ENCODE results near the gene TGFBR3. TPM values are rescaled to one million over a fixed set of nuclear protein-coding genes. Genes with fewer than 3 reads are reported as not detected.

Gene TGFBR3
- total and polyA plus RNA-seq, 8 donors, result 6.0 to 34.8 (median 21.4) TPM

DNA sequence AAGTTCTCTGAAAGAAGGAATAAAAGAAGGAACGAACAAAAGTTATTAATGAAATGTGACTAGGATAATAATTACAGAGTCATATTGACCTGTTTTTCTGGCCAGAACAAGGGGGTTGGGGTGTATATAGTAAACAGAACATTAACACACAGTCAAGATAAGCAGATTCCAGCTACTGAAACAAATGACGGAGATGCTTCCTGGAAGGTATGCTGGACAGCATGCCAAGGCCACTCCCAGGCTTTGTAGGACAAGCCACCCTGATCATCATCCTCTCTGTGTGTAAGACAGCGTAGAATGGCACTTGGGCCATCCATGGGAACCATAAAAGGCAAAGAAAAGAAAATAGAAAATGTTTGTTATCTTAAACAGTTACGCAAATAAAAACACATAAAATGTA lies 120.7 kb downstream of the TGFBR3 start:
- no peaks in the 10 kb centered on the region for H3K36me3 ChIP-seq
- no peak overlapping the region for H3K4me3 ChIP-seq
- H3K4me1 ChIP-seq, result peaks cover 10 to 31% (median 19%) of the 10 kb centered on the region in 3 donors
- TF ChIP-seq, protein P1, sequence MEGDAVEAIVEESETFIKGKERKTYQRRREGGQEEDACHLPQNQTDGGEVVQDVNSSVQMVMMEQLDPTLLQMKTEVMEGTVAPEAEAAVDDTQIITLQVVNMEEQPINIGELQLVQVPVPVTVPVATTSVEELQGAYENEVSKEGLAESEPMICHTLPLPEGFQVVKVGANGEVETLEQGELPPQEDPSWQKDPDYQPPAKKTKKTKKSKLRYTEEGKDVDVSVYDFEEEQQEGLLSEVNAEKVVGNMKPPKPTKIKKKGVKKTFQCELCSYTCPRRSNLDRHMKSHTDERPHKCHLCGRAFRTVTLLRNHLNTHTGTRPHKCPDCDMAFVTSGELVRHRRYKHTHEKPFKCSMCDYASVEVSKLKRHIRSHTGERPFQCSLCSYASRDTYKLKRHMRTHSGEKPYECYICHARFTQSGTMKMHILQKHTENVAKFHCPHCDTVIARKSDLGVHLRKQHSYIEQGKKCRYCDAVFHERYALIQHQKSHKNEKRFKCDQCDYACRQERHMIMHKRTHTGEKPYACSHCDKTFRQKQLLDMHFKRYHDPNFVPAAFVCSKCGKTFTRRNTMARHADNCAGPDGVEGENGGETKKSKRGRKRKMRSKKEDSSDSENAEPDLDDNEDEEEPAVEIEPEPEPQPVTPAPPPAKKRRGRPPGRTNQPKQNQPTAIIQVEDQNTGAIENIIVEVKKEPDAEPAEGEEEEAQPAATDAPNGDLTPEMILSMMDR (IDR thresholded peaks at IDR 0.05), result no peak
- H3K27me3 ChIP-seq, result no peaks in the 10 kb centered on the region
- intact Hi-C loops (cut with DNase I), result no loop called here
- FAIRE-seq (no peak), DNase-seq (no peak), ATAC-seq (peak in 3 of 4 donors; percentile 32 to 60 (median 33))
- no peak overlapping the region for H3K27ac ChIP-seq
- WGBS, 2 donors, result 62 to 73% methylated on average over 4 of the region's 4 CpGs
- no peaks in the 10 kb centered on the region for H3K9me3 ChIP-seq

- H3K4me3 ChIP-seq, result no peak overlapping the region
- FAIRE-seq (no peak), ATAC-seq (no peak), DNase-seq (no peak)
- H3K9me3 ChIP-seq, result no peaks in the 10 kb centered on the region
- no peaks in the 10 kb centered on the region for H3K36me3 ChIP-seq
- peaks cover 10 to 38% (median 19%) of the 10 kb centered on the region in 3 donors for H3K4me1 ChIP-seq
- intact Hi-C loops (cut with DNase I), result no loop called here
- TF ChIP-seq, protein P1 (IDR thresholded peaks at IDR 0.05), result no peak
- WGBS, 2 donors, result 93 to 94% methylated on average over 12 of the region's 12 CpGs
- H3K27me3 ChIP-seq, result no peaks in the 10 kb centered on the region
- H3K27ac ChIP-seq, result no peak overlapping the region
These were observed 121.4 kb downstream of the TGFBR3 start for GRCh38 chr1:91764471-91765115.

DNA sequence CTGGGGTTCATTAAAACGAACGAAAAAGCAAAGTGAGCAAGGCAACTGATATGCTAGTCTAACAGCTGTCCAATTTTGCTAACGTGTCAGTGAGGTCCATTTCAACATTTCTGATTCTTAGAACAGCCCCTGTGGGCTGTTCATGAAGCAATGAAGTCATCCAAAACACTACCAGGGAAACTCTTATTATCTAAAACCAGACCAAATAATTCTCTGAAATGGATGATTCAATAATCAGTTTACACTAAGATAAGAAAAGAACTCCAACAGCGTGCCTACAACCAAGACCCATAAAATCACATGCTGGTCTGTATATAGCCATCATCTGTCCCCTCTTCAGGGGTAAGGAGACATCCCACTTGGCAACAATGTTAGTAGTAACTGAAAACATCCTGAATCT lies 122.7 kb downstream of the TGFBR3 start:
- DNase-seq, result no peak
- ATAC-seq, result peak in 2 of 4 donors; percentile 34 to 39
- no peaks in the 10 kb centered on the region for H3K9me3 ChIP-seq
- H3K4me3 ChIP-seq, result no peak overlapping the region
- TF ChIP-seq, protein P1 (IDR thresholded peaks at IDR 0.05), result no peak
- peaks cover 10 to 38% (median 19%) of the 10 kb centered on the region in 3 donors for H3K4me1 ChIP-seq
- WGBS, 2 donors, result 60 to 65% methylated on average over 4 of the region's 4 CpGs
- intact Hi-C loops (cut with DNase I), result no loop called here
- no peak overlapping the region for H3K27ac ChIP-seq
- FAIRE-seq, result no peak
- no peaks in the 10 kb centered on the region for H3K27me3 ChIP-seq
- H3K36me3 ChIP-seq, result no peaks in the 10 kb centered on the region

DNA sequence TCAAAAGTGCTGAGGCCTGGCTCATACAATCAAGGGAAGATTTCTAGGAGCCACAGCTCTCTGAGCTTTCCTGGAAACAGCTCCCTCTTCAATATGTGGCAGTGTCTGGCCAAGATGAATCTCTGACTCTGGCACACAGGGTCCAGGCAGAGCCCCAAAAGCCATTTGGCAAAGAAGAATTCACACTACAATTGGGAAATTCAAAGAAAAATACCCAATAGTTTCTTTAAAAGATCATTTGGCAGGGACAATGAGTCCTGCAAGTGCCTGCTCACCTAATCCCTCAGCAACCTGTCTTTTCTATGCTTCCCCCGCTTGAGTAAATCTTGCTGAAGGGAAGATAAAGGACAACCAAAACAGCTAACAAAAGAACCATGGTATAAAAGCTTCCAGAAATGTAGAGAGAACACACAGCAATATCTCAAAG lies 124.6 kb downstream of the TGFBR3 start:
- no peak overlapping the region for H3K4me3 ChIP-seq
- H3K27me3 ChIP-seq, result no peaks in the 10 kb centered on the region
- TF ChIP-seq, protein P1 (IDR thresholded peaks at IDR 0.05), result no peak
- intact Hi-C loops (cut with DNase I), result no loop called here
- H3K9me3 ChIP-seq, result no peaks in the 10 kb centered on the region
- DNase-seq, result no peak
- 32% methylated on average over 1 of the region's 1 CpG for WGBS, 2 donors
- no peak overlapping the region for H3K27ac ChIP-seq
- ATAC-seq, result peak in 3 of 4 donors; percentile 34 to 57 (median 44)
- no peaks in the 10 kb centered on the region for H3K36me3 ChIP-seq
- H3K4me1 ChIP-seq, result peaks cover 10 to 38% (median 19%) of the 10 kb centered on the region in 3 donors
- no peak for FAIRE-seq

DNA sequence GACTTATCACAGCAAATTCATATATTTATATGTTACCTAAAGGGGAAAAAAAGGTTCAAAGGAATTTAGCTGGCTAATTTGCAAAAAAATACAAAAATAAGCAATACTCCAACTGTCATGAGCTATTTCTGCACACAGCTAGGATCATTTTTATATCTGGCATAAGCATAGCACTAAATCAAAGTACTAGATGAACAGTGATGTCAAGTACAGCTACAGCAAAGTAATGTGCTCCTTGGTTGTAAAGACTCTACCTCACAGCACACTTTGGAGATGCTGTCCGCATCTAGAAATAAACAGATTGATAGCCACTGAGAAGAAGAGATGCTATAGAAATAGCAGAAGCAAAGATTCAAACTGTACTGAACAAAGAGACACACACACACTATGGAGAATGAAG lies 125.4 kb downstream of the TGFBR3 start:
- WGBS, 2 donors, result 91 to 97% methylated on average over 1 of the region's 1 CpG
- DNase-seq (no peak), ATAC-seq (no peak), FAIRE-seq (no peak)
- no peaks in the 10 kb centered on the region for H3K27me3 ChIP-seq
- H3K4me3 ChIP-seq, result no peak overlapping the region
- H3K27ac ChIP-seq, result no peak overlapping the region
- H3K36me3 ChIP-seq, result no peaks in the 10 kb centered on the region
- TF ChIP-seq, protein P1 (IDR thresholded peaks at IDR 0.05), result no peak
- intact Hi-C loops (cut with DNase I), result no loop called here
- peaks cover 10 to 36% (median 16%) of the 10 kb centered on the region in 3 donors for H3K4me1 ChIP-seq
- no peaks in the 10 kb centered on the region for H3K9me3 ChIP-seq

Data from pancreas (tissue), 10 donors.